H1 (cell line): ENCODE results near the gene TLE3. TPM values are rescaled to one million over a fixed set of nuclear protein-coding genes. Genes with fewer than 3 reads are reported as not detected.
A peak's percentile ranks its signal among the peaks of the same experiment; 100 is the strongest.

Source experiments
- CEBPB ChIP-seq: IDR thresholded peaks from 2 replicates; pipeline ENCODE4 v1.6.1; 2012; ENCODE audit warnings: low read depth, low read length
- EZH2 ChIP-seq: fragments of 200-600 bp; sonication (generic); IDR thresholded peaks from 2 replicates; pipeline ENCODE4 v1.7.1; 2012; ENCODE audit warnings: low read depth, mild to moderate bottlenecking, moderate library complexity, low read length, inconsistent platforms; ENCODE audit not compliant: severe bottlenecking
- HDAC6 ChIP-seq: IDR thresholded peaks from one replicate; pipeline ENCODE4 v1.7.1; 2012; ENCODE audit warnings: low read depth, mild to moderate bottlenecking, inconsistent platforms, low read length, moderate library complexity
- JUN ChIP-seq: IDR thresholded peaks from 2 replicates; pipeline ENCODE4 v1.6.1; 2011; ENCODE audit warnings: low read depth, mild to moderate bottlenecking, improper control_type of control experiment, low read length
- microRNA counts: library from miRNA; unstranded; fragments of <30 nt; microRNA quantifications from one replicate; lab custom pipeline; 2015
- microRNA-seq, 2 experiments: library from miRNA; unstranded; fragments of <30 nt; microRNA quantifications; one replicate each; pipeline versions ENCODE4 to v1.2.0, GENCODE V29; 2016 to 2020; ENCODE audit warnings: borderline microRNAs expressed in 2 of 2, borderline number of aligned reads in 2 of 2, borderline replicate concordance in 1 of 2
- polyA plus RNA-seq, 7 experiments: library from polyadenylated mRNA; depleted of rRNA in 3 of 7; stranded (reverse) in 5 of 7; unstranded in 2 of 7; fragments of >200 nt in 5 of 7; fragments of 200-250 nt in 2 of 7; gene quantifications; 1 replicate in 5 of 7; 2 replicates in 1 of 7; 4 replicates in 1 of 7; pipeline versions ENCODE4 v1.2.1 to v1.2.3, GENCODE V29; 2011 to 2013; ENCODE audit warnings: missing spikeins in 2 of 7, mixed read lengths in 2 of 7
- small RNA-seq: library from polyadenylated mRNA; stranded (forward); fragments of <200 nt; extraction: miRNeasy Mini kit (QIAGEN cat#:217004); gene quantifications from one replicate; pipeline ENCODE3, GENCODE V24; 2013; ENCODE audit not compliant: insufficient read depth
- total RNA-seq: library from RNA; stranded (reverse); fragmentation: NEBNext Ultra II Directional; extraction: Animal tissue kit (Norgen Biotek cat#: 25700); gene quantifications from 2 replicates; pipeline ENCODE4 v1.2.1, GENCODE V29; 2021

Gene TLE3
- total and polyA plus RNA-seq, 2 of the 8 experiments (the other 6 are each of a cell fraction or from before 2014, with no cell fraction given), result 25.1 to 61.2 TPM

DNA sequence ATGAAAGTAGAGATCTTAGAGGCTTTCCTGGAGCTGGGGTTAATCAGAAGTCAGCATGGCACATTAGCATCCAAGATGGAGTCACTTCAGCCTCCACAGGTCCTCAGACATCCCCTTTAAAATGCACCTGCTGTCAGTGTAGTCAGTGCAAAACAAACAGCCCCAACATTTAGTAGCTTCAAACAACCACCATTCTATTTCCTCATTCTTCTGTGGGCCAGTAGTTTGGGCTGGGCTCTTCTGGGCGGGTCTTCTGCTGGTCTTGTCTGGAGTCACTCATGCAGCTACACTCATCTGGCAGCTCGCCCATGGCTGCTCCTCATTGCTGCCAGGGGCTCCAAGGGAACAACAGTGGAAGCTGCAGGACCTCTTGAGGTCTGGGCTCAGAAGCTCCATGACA is 99.9 kb downstream of the TLE3 start (continued):
- no peak for TF ChIP-seq EZH2
- TF ChIP-seq JUN, result no peak
- no peak for TF ChIP-seq CEBPB
- no peak for TF ChIP-seq HDAC6

MicroRNAs encoded within 50 kb of the gene (microRNA counts, 767-probe panel; counts per million panel counts)
- microRNA hsa-miR-629-5p (lab: Ali Mortazavi, UCI), result 879 counts per million, percentile 95 among the panel's probes with 10 or more counts

Small RNAs within 50 kb of the gene (microRNA-seq; reads per million reads assigned to microRNA genes)
- 76.8 to 120 reads per million in 2 experiments for gene MIR629

Small RNAs within 50 kb of the gene (small RNA-seq; reads per million reads assigned to genes)
- 67.7 reads per million, percentile 97 among the genes with 10 or more reads in this experiment for gene MIR629
